GM23338 (cell line): ENCODE measurements around the gene TRAM2. TPM values are rescaled to one million over a fixed set of nuclear protein-coding genes. Genes with fewer than 3 reads are reported as not detected.

ENCODE experiments used
- ATAC-seq: fragments of 200-7000 bp; cut with Tn5 transposase; 3 replicates; pipeline ENCODE4 v1.9.1; 2020
- DNase-seq: peaks from one replicate; pipeline ENCODE4 v3.0.0-alpha.2; 2015; ENCODE audit warnings: low spot score
- H2AFZ ChIP-seq: fragments of 200-600 bp; sonication (generic); 2 replicates; pipeline ENCODE4 v1.8.0; 2016; ENCODE audit warnings: antibody characterized with exemption, mild to moderate bottlenecking, moderate library complexity
- H3F3A ChIP-seq: fragments of 200-600 bp; sonication (generic); replicated peaks from 2 replicates; pipeline ENCODE4 v1.8.0; 2017; ENCODE audit warnings: antibody characterized with exemption, mixed run types, low read depth
- H3K27ac ChIP-seq: fragments of 200-600 bp; sonication (generic); 2 replicates; pipeline ENCODE4 v1.6.1; 2016; ENCODE audit warnings: low read depth
- H3K27me3 ChIP-seq: fragments of 200-600 bp; sonication (generic); 2 replicates; pipeline ENCODE4 v1.8.0; 2016; ENCODE audit warnings: mild to moderate bottlenecking, mixed run types, moderate library complexity; ENCODE audit not compliant: insufficient read depth
- H3K36me3 ChIP-seq: fragments of 200-600 bp; sonication (generic); 2 replicates; pipeline ENCODE4 v1.8.0; 2016; ENCODE audit warnings: mild to moderate bottlenecking; ENCODE audit not compliant: insufficient read depth
- H3K4me1 ChIP-seq: fragments of 200-600 bp; sonication (generic); 2 replicates; pipeline ENCODE4 v1.8.0; 2016; ENCODE audit warnings: mild to moderate bottlenecking, moderate library complexity; ENCODE audit not compliant: insufficient read depth
- H3K4me2 ChIP-seq: fragments of 200-600 bp; sonication (generic); 2 replicates; pipeline ENCODE4 v1.7.1; 2017; ENCODE audit warnings: mixed run types
- H3K4me3 ChIP-seq: fragments of 200-600 bp; sonication (generic); 2 replicates; pipeline ENCODE4 v1.6.1; 2016; ENCODE audit warnings: mixed run types
- H3K79me2 ChIP-seq: fragments of 200-600 bp; sonication (generic); replicated peaks from 2 replicates; pipeline ENCODE4 v1.8.0; 2017; ENCODE audit warnings: mild to moderate bottlenecking; ENCODE audit not compliant: insufficient read depth
- H3K9me2 ChIP-seq: fragments of 200-600 bp; sonication (generic); 2 replicates; pipeline ENCODE4 v1.8.0; 2017; ENCODE audit not compliant: insufficient read depth
- H4K20me1 ChIP-seq: fragments of 200-600 bp; sonication (generic); replicated peaks from 2 replicates; pipeline ENCODE4 v1.8.0; 2017; ENCODE audit warnings: mild to moderate bottlenecking; ENCODE audit not compliant: insufficient read depth
- H3K27ac Mint-ChIP-seq: 2 replicates; pipeline ENCODE4 v1.8.0; 2020; ENCODE audit warnings: inconsistent platforms, mild to moderate bottlenecking, moderate library complexity, mixed read lengths
- H3K27me3 Mint-ChIP-seq: 3 replicates; pipeline ENCODE4 v1.8.0; 2022; ENCODE audit warnings: low read depth, mild to moderate bottlenecking, moderate library complexity, mixed read lengths, inconsistent platforms; ENCODE audit not compliant: insufficient read depth, poor library complexity
- H3K36me3 Mint-ChIP-seq: 3 replicates; pipeline ENCODE4 v1.8.0; 2021; ENCODE audit warnings: low read depth, mild to moderate bottlenecking, inconsistent platforms, moderate library complexity, mixed read lengths
- H3K4me1 Mint-ChIP-seq: 3 replicates; pipeline ENCODE4 v1.8.0; 2020; ENCODE audit warnings: mild to moderate bottlenecking, inconsistent platforms, mixed read lengths
- H3K4me3 Mint-ChIP-seq: 3 replicates; pipeline ENCODE4 v1.8.0; 2021; ENCODE audit warnings: moderate library complexity, mild to moderate bottlenecking, inconsistent platforms, mixed read lengths
- H3K9me3 Mint-ChIP-seq: 3 replicates; pipeline ENCODE4 v1.8.0; 2020; ENCODE audit warnings: moderate library complexity, mild to moderate bottlenecking, inconsistent platforms, mixed read lengths
- CREB1 ChIP-seq: fragments of 250-450 bp; sonication (Bioruptor Pico); IDR thresholded peaks from 2 replicates; pipeline ENCODE4 v1.5.0; 2020; ENCODE audit warnings: low read depth, mild to moderate bottlenecking, moderate library complexity
- EZH2 ChIP-seq: fragments of 200-600 bp; sonication (generic); IDR thresholded peaks from one replicate; pipeline ENCODE4 v1.8.0; 2017; ENCODE audit warnings: antibody characterized with exemption, mild to moderate bottlenecking, low read depth; ENCODE audit not compliant: unreplicated experiment
- EZH2phosphoT487 ChIP-seq: fragments of 200-600 bp; sonication (generic); IDR thresholded peaks from one replicate; pipeline ENCODE4 v1.8.1; 2018; ENCODE audit warnings: antibody characterized with exemption; ENCODE audit not compliant: unreplicated experiment
- JUNB ChIP-seq: IDR thresholded peaks from one replicate; pipeline ENCODE4 v1.6.1; 2016; ENCODE audit warnings: antibody characterized with exemption; ENCODE audit not compliant: unreplicated experiment
- NANOG ChIP-seq: IDR thresholded peaks from 2 replicates; pipeline ENCODE4 v1.6.1; 2016; ENCODE audit warnings: antibody characterized with exemption, borderline replicate concordance
- POLR2AphosphoS5 ChIP-seq: IDR thresholded peaks from 2 replicates; pipeline ENCODE4 v1.6.1; 2016; ENCODE audit warnings: antibody characterized with exemption, low read depth
- STAT1 ChIP-seq: IDR thresholded peaks from one replicate; pipeline ENCODE4 v1.6.1; 2016; ENCODE audit warnings: antibody characterized with exemption; ENCODE audit not compliant: unreplicated experiment
- ZNF114 ChIP-seq: fragments of 250-450 bp; sonication (Bioruptor Pico); IDR thresholded peaks from 2 replicates; pipeline ENCODE4 v1.5.0; 2020; ENCODE audit warnings: mild to moderate bottlenecking, moderate library complexity
- ZNF331 ChIP-seq: fragments of 250-450 bp; sonication (Bioruptor Pico); IDR thresholded peaks from 2 replicates; pipeline ENCODE4 v1.5.0; 2020; ENCODE audit warnings: low read depth, mild to moderate bottlenecking, moderate library complexity
- polyA plus RNA-seq: library from polyadenylated mRNA; unstranded; fragments of >200 nt; fragmentation: Nextera tagmentation; extraction: Ambion mirVana; gene quantifications from 2 replicates; pipeline ENCODE4 v1.2.1, GENCODE V29; 2016
- total RNA-seq: library from RNA; depleted of rRNA; stranded (reverse); fragments of >200 nt; shearing (Covaris generic); gene quantifications from 2 replicates; pipeline ENCODE4 v1.2.3, GENCODE V29; 2014
- TF ChIP-seq, protein P1 (sequence below): fragments of 250-450 bp; sonication (Bioruptor Pico); IDR thresholded peaks from 2 replicates; pipeline ENCODE4 v1.5.0; 2020; ENCODE audit warnings: mild to moderate bottlenecking, moderate library complexity
- TF ChIP-seq, protein P2 (sequence below): IDR thresholded peaks from 2 replicates; pipeline ENCODE4 v1.6.1; 2016; ENCODE audit warnings: antibody characterized with exemption
- TF ChIP-seq, protein P3 (sequence below), 2 experiments: fragments of 200-600 bp in 1 of 2; sonication (generic) in 1 of 2; conservative IDR thresholded peaks; 2 replicates each; pipeline versions ENCODE4 v1.5.1 to v1.6.1; 2016 to 2017; ENCODE audit warnings: antibody characterized with exemption in 2 of 2, low read depth in 2 of 2, mild to moderate bottlenecking in 2 of 2, moderate library complexity in 1 of 2
- TF ChIP-seq, protein P4 (sequence below): IDR thresholded peaks from one replicate; pipeline ENCODE4 v1.6.1; 2018; ENCODE audit warnings: antibody characterized with exemption; ENCODE audit not compliant: unreplicated experiment

Gene TRAM2
- total and polyA plus RNA-seq, 2 experiments from 2014 or later = 4.0 to 14.0 TPM

DNA sequence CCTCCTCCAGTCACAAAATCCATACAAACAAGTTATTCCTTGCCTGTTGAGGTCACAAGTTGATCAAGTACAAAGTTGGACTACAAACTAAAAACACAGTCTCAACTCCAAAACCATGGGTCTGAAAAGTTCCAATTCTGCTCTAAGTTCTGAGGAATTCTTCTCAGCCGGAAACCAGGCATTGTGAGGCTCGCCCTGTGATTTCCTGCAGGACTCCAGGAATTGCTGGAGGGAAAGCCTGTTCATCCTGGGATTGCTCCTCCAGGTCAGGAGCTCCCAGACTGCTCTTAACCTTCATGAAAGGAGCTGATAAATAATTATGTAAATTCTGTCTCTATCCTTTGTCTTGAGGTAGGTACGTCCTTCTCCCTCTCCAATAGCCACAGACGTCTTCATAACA lies 8.5 kb downstream of the TRAM2 start:
- peaks cover 47% of the 10 kb centered on the region for H3K4me1 ChIP-seq
- H4K20me1 ChIP-seq = no peaks in the 10 kb centered on the region; the same call in 1 of the 2 replicates
- no peak overlapping the region for H3K27ac ChIP-seq
- Mint-ChIP-seq H3K27ac (no peak overlapping the region), H3K4me3 (no peak overlapping the region), H3K9me3 (no peaks in the 10 kb centered on the region), H3K36me3 (no peaks in the 10 kb centered on the region; the same call in 1 of the 3 replicates), H3K4me1 (peaks cover 71% of the 10 kb centered on the region), H3K27me3 (peaks cover 3% of the 10 kb centered on the region)
- ATAC-seq (no peak), DNase-seq (no peak)
- no peak for TF ChIP-seq NANOG
- TF ChIP-seq POLR2AphosphoS5 = no peak
- TF ChIP-seq, protein P1, sequence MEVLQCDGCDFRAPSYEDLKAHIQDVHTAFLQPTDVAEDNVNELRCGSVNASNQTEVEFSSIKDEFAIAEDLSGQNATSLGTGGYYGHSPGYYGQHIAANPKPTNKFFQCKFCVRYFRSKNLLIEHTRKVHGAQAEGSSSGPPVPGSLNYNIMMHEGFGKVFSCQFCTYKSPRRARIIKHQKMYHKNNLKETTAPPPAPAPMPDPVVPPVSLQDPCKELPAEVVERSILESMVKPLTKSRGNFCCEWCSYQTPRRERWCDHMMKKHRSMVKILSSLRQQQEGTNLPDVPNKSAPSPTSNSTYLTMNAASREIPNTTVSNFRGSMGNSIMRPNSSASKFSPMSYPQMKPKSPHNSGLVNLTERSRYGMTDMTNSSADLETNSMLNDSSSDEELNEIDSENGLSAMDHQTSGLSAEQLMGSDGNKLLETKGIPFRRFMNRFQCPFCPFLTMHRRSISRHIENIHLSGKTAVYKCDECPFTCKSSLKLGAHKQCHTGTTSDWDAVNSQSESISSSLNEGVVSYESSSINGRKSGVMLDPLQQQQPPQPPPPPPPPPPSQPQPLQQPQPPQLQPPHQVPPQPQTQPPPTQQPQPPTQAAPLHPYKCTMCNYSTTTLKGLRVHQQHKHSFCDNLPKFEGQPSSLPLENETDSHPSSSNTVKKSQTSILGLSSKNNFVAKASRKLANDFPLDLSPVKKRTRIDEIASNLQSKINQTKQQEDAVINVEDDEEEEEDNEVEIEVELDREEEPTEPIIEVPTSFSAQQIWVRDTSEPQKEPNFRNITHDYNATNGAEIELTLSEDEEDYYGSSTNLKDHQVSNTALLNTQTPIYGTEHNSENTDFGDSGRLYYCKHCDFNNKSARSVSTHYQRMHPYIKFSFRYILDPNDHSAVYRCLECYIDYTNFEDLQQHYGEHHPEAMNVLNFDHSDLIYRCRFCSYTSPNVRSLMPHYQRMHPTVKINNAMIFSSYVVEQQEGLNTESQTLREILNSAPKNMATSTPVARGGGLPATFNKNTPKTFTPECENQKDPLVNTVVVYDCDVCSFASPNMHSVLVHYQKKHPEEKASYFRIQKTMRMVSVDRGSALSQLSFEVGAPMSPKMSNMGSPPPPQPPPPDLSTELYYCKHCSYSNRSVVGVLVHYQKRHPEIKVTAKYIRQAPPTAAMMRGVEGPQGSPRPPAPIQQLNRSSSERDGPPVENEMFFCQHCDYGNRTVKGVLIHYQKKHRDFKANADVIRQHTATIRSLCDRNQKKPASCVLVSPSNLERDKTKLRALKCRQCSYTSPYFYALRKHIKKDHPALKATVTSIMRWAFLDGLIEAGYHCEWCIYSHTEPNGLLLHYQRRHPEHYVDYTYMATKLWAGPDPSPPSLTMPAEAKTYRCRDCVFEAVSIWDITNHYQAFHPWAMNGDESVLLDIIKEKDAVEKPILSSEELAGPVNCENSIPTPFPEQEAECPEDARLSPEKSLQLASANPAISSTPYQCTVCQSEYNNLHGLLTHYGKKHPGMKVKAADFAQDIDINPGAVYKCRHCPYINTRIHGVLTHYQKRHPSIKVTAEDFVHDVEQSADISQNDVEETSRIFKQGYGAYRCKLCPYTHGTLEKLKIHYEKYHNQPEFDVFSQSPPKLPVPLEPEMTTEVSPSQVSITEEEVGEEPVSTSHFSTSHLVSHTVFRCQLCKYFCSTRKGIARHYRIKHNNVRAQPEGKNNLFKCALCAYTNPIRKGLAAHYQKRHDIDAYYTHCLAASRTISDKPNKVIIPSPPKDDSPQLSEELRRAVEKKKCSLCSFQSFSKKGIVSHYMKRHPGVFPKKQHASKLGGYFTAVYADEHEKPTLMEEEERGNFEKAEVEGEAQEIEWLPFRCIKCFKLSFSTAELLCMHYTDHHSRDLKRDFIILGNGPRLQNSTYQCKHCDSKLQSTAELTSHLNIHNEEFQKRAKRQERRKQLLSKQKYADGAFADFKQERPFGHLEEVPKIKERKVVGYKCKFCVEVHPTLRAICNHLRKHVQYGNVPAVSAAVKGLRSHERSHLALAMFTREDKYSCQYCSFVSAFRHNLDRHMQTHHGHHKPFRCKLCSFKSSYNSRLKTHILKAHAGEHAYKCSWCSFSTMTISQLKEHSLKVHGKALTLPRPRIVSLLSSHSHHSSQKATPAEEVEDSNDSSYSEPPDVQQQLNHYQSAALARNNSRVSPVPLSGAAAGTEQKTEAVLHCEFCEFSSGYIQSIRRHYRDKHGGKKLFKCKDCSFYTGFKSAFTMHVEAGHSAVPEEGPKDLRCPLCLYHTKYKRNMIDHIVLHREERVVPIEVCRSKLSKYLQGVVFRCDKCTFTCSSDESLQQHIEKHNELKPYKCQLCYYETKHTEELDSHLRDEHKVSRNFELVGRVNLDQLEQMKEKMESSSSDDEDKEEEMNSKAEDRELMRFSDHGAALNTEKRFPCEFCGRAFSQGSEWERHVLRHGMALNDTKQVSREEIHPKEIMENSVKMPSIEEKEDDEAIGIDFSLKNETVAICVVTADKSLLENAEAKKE (CRISPR knock-in tag) = no peak
- no peak for TF ChIP-seq JUNB
- TF ChIP-seq, protein P2, sequence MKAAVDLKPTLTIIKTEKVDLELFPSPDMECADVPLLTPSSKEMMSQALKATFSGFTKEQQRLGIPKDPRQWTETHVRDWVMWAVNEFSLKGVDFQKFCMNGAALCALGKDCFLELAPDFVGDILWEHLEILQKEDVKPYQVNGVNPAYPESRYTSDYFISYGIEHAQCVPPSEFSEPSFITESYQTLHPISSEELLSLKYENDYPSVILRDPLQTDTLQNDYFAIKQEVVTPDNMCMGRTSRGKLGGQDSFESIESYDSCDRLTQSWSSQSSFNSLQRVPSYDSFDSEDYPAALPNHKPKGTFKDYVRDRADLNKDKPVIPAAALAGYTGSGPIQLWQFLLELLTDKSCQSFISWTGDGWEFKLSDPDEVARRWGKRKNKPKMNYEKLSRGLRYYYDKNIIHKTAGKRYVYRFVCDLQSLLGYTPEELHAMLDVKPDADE = no peak
- TF ChIP-seq ZNF331 (CRISPR knock-in tag) = no peak
- TF ChIP-seq, protein P3, sequence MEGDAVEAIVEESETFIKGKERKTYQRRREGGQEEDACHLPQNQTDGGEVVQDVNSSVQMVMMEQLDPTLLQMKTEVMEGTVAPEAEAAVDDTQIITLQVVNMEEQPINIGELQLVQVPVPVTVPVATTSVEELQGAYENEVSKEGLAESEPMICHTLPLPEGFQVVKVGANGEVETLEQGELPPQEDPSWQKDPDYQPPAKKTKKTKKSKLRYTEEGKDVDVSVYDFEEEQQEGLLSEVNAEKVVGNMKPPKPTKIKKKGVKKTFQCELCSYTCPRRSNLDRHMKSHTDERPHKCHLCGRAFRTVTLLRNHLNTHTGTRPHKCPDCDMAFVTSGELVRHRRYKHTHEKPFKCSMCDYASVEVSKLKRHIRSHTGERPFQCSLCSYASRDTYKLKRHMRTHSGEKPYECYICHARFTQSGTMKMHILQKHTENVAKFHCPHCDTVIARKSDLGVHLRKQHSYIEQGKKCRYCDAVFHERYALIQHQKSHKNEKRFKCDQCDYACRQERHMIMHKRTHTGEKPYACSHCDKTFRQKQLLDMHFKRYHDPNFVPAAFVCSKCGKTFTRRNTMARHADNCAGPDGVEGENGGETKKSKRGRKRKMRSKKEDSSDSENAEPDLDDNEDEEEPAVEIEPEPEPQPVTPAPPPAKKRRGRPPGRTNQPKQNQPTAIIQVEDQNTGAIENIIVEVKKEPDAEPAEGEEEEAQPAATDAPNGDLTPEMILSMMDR (conservative IDR thresholded peaks at IDR 0.05; ENCODE audit: low read depth in 2 of 2) = no peak
- no peak for TF ChIP-seq ZNF114 (CRISPR knock-in tag)
- no peak for TF ChIP-seq EZH2
- TF ChIP-seq, protein P4, sequence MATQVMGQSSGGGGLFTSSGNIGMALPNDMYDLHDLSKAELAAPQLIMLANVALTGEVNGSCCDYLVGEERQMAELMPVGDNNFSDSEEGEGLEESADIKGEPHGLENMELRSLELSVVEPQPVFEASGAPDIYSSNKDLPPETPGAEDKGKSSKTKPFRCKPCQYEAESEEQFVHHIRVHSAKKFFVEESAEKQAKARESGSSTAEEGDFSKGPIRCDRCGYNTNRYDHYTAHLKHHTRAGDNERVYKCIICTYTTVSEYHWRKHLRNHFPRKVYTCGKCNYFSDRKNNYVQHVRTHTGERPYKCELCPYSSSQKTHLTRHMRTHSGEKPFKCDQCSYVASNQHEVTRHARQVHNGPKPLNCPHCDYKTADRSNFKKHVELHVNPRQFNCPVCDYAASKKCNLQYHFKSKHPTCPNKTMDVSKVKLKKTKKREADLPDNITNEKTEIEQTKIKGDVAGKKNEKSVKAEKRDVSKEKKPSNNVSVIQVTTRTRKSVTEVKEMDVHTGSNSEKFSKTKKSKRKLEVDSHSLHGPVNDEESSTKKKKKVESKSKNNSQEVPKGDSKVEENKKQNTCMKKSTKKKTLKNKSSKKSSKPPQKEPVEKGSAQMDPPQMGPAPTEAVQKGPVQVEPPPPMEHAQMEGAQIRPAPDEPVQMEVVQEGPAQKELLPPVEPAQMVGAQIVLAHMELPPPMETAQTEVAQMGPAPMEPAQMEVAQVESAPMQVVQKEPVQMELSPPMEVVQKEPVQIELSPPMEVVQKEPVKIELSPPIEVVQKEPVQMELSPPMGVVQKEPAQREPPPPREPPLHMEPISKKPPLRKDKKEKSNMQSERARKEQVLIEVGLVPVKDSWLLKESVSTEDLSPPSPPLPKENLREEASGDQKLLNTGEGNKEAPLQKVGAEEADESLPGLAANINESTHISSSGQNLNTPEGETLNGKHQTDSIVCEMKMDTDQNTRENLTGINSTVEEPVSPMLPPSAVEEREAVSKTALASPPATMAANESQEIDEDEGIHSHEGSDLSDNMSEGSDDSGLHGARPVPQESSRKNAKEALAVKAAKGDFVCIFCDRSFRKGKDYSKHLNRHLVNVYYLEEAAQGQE = no peak
- no peak for TF ChIP-seq CREB1 (CRISPR knock-in tag)
- no peak for TF ChIP-seq STAT1
- TF ChIP-seq EZH2phosphoT487 = no peak
- H3K79me2 ChIP-seq = peaks cover 79% of the 10 kb centered on the region
- H3K9me2 ChIP-seq = 0 out of 2 replicates have a peak, but pooled peaks cover 4% of the 10 kb centered on the region
- H2AFZ ChIP-seq = no peak overlapping the region
- no peak overlapping the region for H3K4me2 ChIP-seq
- H3F3A ChIP-seq = no peaks in the 10 kb centered on the region
- H3K4me3 ChIP-seq = no peak overlapping the region
- no peaks in the 10 kb centered on the region for H3K27me3 ChIP-seq
- H3K36me3 ChIP-seq = no peaks in the 10 kb centered on the region
